Activated CD8-positive, alpha-beta memory T cell treated with anti-CD3 and anti-CD28 coated beads, Interleukin-2, amount 10 ng/mL, durations not matched to agents 7 days and 5 days (primary cell): ENCODE results near the gene ZNF469. TPM values are rescaled to one million over a fixed set of nuclear protein-coding genes. Genes with fewer than 3 reads are reported as not detected.

Source experiments
- ATAC-seq: fragments of 150-1000 bp; cut with Tn5 transposase; one replicate; pipeline ENCODE4 v1.10.0; 2021; ENCODE audit warnings: moderate library complexity
- CTCF ChIA-PET: fragments of 350-600 bp; sonication (Branson Sonifier 250); formaldehyde crosslinking; loops from one replicate; lab custom pipeline; 2021; ENCODE audit warnings: antibody characterized with exemption; lab: Charles Lee
- DNase-seq: peaks from one replicate; pipeline ENCODE4 v3.0.0-alpha.2; 2020
- H3K27ac Mint-ChIP-seq: one replicate; pipeline ENCODE4 v1.8.0; 2021; ENCODE audit warnings: mild to moderate bottlenecking, mixed read lengths
- H3K27me3 Mint-ChIP-seq: one replicate; pipeline ENCODE4 v1.8.0; 2021; ENCODE audit warnings: mixed read lengths
- H3K36me3 Mint-ChIP-seq: one replicate; pipeline ENCODE4 v1.8.0; 2021; ENCODE audit warnings: mild to moderate bottlenecking, mixed read lengths
- H3K4me1 Mint-ChIP-seq: one replicate; pipeline ENCODE4 v1.8.0; 2021; ENCODE audit warnings: mixed read lengths
- H3K4me3 Mint-ChIP-seq: one replicate; pipeline ENCODE4 v1.8.0; 2021; ENCODE audit warnings: mild to moderate bottlenecking, moderate library complexity, mixed read lengths
- H3K9me3 Mint-ChIP-seq: one replicate; pipeline ENCODE4 v1.8.0; 2022; ENCODE audit warnings: low read depth, mixed read lengths
- total RNA-seq, 2 experiments: library from RNA; stranded (reverse); gene quantifications; one replicate each; pipeline ENCODE4 v1.2.3, GENCODE V29; 2021

Gene ZNF469
- total RNA-seq, 2 experiments from 2014 or later: 0.26 to 0.84 TPM

- Mint-ChIP-seq H3K36me3 (no peaks in the 10 kb centered on the region), H3K27me3 (no peaks in the 10 kb centered on the region), H3K4me1 (no peaks in the 10 kb centered on the region), H3K27ac (no peak overlapping the region), H3K4me3 (no peak overlapping the region), H3K9me3 (no peaks in the 10 kb centered on the region)
- DNase-seq (no peak), ATAC-seq (no peak)
- CTCF ChIA-PET: no interaction called here
These were observed 40.3 kb upstream of the ZNF469 start for GRCh38 chr16:88342491-88342890.

- no peak for DNase-seq
- H3K36me3 Mint-ChIP-seq: no peaks in the 10 kb centered on the region
These were observed 39.4 kb upstream of the ZNF469 start for GRCh38 chr16:88343271-88343791.

GRCh38 chr16:88344411-88345030, 38.2 kb upstream of the ZNF469 start:
- Mint-ChIP-seq H3K4me3 (no peak overlapping the region), H3K36me3 (no peaks in the 10 kb centered on the region), H3K9me3 (peaks cover 3% of the 10 kb centered on the region), H3K27me3 (no peaks in the 10 kb centered on the region), H3K4me1 (peaks cover 6% of the 10 kb centered on the region), H3K27ac (no peak overlapping the region)
- ATAC-seq: no peak
- no peak for DNase-seq
- CTCF ChIA-PET: no interaction called here

More at GRCh38 chr16:88343271-88343791, 39.4 kb upstream of the ZNF469 start:
- ATAC-seq: no peak
- Mint-ChIP-seq H3K9me3 (no peaks in the 10 kb centered on the region), H3K4me1 (peaks cover 6% of the 10 kb centered on the region), H3K4me3 (no peak overlapping the region), H3K27me3 (no peaks in the 10 kb centered on the region), H3K27ac (no peak overlapping the region)
- CTCF ChIA-PET: no interaction called here

- DNase-seq (no peak), ATAC-seq (no peak)
- Mint-ChIP-seq H3K27me3 (no peaks in the 10 kb centered on the region), H3K4me3 (no peak overlapping the region), H3K9me3 (peaks cover 6% of the 10 kb centered on the region), H3K27ac (no peak overlapping the region), H3K4me1 (peaks cover 6% of the 10 kb centered on the region), H3K36me3 (no peaks in the 10 kb centered on the region)
- CTCF ChIA-PET: no interaction called here
These were observed 37.6 kb upstream of the ZNF469 start for GRCh38 chr16:88345031-88345720.

GRCh38 chr16:88345721-88346560, 36.8 kb upstream of the ZNF469 start:
- Mint-ChIP-seq H3K4me1 (peaks cover 6% of the 10 kb centered on the region), H3K27me3 (no peaks in the 10 kb centered on the region), H3K36me3 (no peaks in the 10 kb centered on the region), H3K9me3 (peaks cover 6% of the 10 kb centered on the region), H3K4me3 (no peak overlapping the region), H3K27ac (no peak overlapping the region)
- ATAC-seq (no peak), DNase-seq (no peak)
- CTCF ChIA-PET: no interaction called here

GRCh38 chr16:88346680-88347505, 35.9 kb upstream of the ZNF469 start:
- H3K4me3 Mint-ChIP-seq: no peak overlapping the region
- no peak for ATAC-seq
- H3K36me3 Mint-ChIP-seq: no peaks in the 10 kb centered on the region
- H3K27ac Mint-ChIP-seq: no peak overlapping the region
- DNase-seq: no peak
- CTCF ChIA-PET: no interaction called here
- H3K9me3 Mint-ChIP-seq: peaks cover 6% of the 10 kb centered on the region
- H3K27me3 Mint-ChIP-seq: no peaks in the 10 kb centered on the region
- peaks cover 6% of the 10 kb centered on the region for H3K4me1 Mint-ChIP-seq

- H3K4me3 Mint-ChIP-seq: no peak overlapping the region
- ATAC-seq (peak; percentile 67), DNase-seq (peak; percentile 48)
- CTCF ChIA-PET: no interaction called here
- no peaks in the 10 kb centered on the region for H3K36me3 Mint-ChIP-seq
- no peaks in the 10 kb centered on the region for H3K27me3 Mint-ChIP-seq
- peaks cover 6% of the 10 kb centered on the region for H3K9me3 Mint-ChIP-seq
- peaks cover 6% of the 10 kb centered on the region for H3K4me1 Mint-ChIP-seq
- peak overlapping the region; percentile 22 for H3K27ac Mint-ChIP-seq
These were observed 34.9 kb upstream of the ZNF469 start for GRCh38 chr16:88347656-88348376.

GRCh38 chr16:88348377-88349152, 34.2 kb upstream of the ZNF469 start:
- Mint-ChIP-seq H3K4me3 (no peak overlapping the region), H3K27ac (peak overlapping the region; percentile 22), H3K36me3 (no peaks in the 10 kb centered on the region), H3K9me3 (peaks cover 6% of the 10 kb centered on the region), H3K27me3 (no peaks in the 10 kb centered on the region), H3K4me1 (peaks cover 6% of the 10 kb centered on the region)
- DNase-seq: no peak
- CTCF ChIA-PET: no interaction called here
- no peak for ATAC-seq

- no peak overlapping the region for H3K27ac Mint-ChIP-seq
- DNase-seq (no peak), ATAC-seq (no peak)
- H3K9me3 Mint-ChIP-seq: peaks cover 6% of the 10 kb centered on the region
- no peaks in the 10 kb centered on the region for H3K27me3 Mint-ChIP-seq
- peaks cover 6% of the 10 kb centered on the region for H3K4me1 Mint-ChIP-seq
- CTCF ChIA-PET: no interaction called here
- H3K4me3 Mint-ChIP-seq: no peak overlapping the region
- no peaks in the 10 kb centered on the region for H3K36me3 Mint-ChIP-seq
These were observed 33.4 kb upstream of the ZNF469 start for GRCh38 chr16:88349153-88349902.

- no peak for ATAC-seq
These were observed 32.6 kb upstream of the ZNF469 start for GRCh38 chr16:88349903-88350900.

More at GRCh38 chr16:88349903-88350900, 32.6 kb upstream of the ZNF469 start:
- H3K36me3 Mint-ChIP-seq: no peaks in the 10 kb centered on the region
- H3K4me3 Mint-ChIP-seq: no peak overlapping the region
- H3K9me3 Mint-ChIP-seq: peaks cover 6% of the 10 kb centered on the region
- H3K27ac Mint-ChIP-seq: no peak overlapping the region
- H3K4me1 Mint-ChIP-seq: peaks cover 6% of the 10 kb centered on the region
- CTCF ChIA-PET: no interaction called here
- no peak for DNase-seq
- no peaks in the 10 kb centered on the region for H3K27me3 Mint-ChIP-seq
